Measurements from ENCODE around the gene LRRFIP2.

Gene LRRFIP2

GRCh38 chr3:37141676-37142075, 32.7 kb downstream of the LRRFIP2 start:
- no peak overlapping the region for H3K4me3 ChIP-seq (ENCODE audit: control insufficient read depth, low read depth, low read length)
- TF ChIP-seq, protein P1, sequence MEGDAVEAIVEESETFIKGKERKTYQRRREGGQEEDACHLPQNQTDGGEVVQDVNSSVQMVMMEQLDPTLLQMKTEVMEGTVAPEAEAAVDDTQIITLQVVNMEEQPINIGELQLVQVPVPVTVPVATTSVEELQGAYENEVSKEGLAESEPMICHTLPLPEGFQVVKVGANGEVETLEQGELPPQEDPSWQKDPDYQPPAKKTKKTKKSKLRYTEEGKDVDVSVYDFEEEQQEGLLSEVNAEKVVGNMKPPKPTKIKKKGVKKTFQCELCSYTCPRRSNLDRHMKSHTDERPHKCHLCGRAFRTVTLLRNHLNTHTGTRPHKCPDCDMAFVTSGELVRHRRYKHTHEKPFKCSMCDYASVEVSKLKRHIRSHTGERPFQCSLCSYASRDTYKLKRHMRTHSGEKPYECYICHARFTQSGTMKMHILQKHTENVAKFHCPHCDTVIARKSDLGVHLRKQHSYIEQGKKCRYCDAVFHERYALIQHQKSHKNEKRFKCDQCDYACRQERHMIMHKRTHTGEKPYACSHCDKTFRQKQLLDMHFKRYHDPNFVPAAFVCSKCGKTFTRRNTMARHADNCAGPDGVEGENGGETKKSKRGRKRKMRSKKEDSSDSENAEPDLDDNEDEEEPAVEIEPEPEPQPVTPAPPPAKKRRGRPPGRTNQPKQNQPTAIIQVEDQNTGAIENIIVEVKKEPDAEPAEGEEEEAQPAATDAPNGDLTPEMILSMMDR (conservative IDR thresholded peaks at IDR 0.05; ENCODE audit: control insufficient read depth, insufficient read depth, low read depth, low read length) = no peak
- no peak for DNase-seq (ENCODE audit: low read depth)

- DNase-seq (ENCODE audit: low read depth) = no peak
- no peak overlapping the region for H3K4me3 ChIP-seq (ENCODE audit: control insufficient read depth, low read depth, low read length)
- TF ChIP-seq, protein P1 (conservative IDR thresholded peaks at IDR 0.05; ENCODE audit: control insufficient read depth, insufficient read depth, low read depth, low read length) = no peak
Observed at GRCh38 chr3:37140899-37141541, 33.4 kb downstream of the LRRFIP2 start.

- TF ChIP-seq, protein P1 (conservative IDR thresholded peaks at IDR 0.05; ENCODE audit: control insufficient read depth, insufficient read depth, low read depth, low read length) = no peak
Observed at GRCh38 chr3:37139567-37140052, 34.8 kb downstream of the LRRFIP2 start.

GRCh38 chr3:37138816-37139215, 35.6 kb downstream of the LRRFIP2 start:
- TF ChIP-seq, protein P1 (conservative IDR thresholded peaks at IDR 0.05; ENCODE audit: control insufficient read depth, insufficient read depth, low read depth, low read length) = no peak
- no peak for DNase-seq (ENCODE audit: low read depth)
- H3K4me3 ChIP-seq (ENCODE audit: control insufficient read depth, low read depth, low read length) = no peak overlapping the region

More at GRCh38 chr3:37139567-37140052, 34.8 kb downstream of the LRRFIP2 start:
- no peak overlapping the region for H3K4me3 ChIP-seq (ENCODE audit: control insufficient read depth, low read depth, low read length)
- DNase-seq (ENCODE audit: low read depth) = no peak

GRCh38 chr3:37137516-37137915, 36.9 kb downstream of the LRRFIP2 start:
- TF ChIP-seq, protein P1 (conservative IDR thresholded peaks at IDR 0.05; ENCODE audit: control insufficient read depth, insufficient read depth, low read depth, low read length) = no peak
- peak; percentile 47 for DNase-seq (ENCODE audit: low read depth)
- H3K4me3 ChIP-seq (ENCODE audit: control insufficient read depth, low read depth, low read length) = no peak overlapping the region

DNA sequence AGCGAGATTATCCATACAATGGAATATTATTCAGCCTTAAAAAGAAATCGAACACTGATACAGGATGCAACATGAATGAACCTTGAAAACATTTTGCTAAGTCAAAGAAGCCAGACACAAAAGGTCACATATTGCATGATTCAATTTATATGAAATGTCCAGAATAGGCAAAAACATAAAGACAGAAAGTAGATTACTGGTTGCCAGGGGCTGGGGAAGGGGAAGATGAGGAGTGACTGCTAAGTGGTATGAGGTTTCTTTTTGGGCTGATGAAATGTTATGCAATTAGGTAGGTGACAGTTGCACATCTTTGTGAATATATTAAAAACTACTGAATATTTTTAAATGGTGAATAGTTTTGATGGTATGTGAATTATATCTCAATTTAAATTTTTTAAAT, 38.3 kb downstream of the LRRFIP2 start:
- TF ChIP-seq, protein P1 (conservative IDR thresholded peaks at IDR 0.05; ENCODE audit: control insufficient read depth, insufficient read depth, low read depth, low read length) = no peak
- H3K4me3 ChIP-seq (ENCODE audit: control insufficient read depth, low read depth, low read length) = no peak overlapping the region
- no peak for DNase-seq (ENCODE audit: low read depth)

Measured in fibroblast of mammary gland (primary cell).